ENCODE measurements around the gene SP140L. TPM values are rescaled to one million over a fixed set of nuclear protein-coding genes. Genes with fewer than 3 reads are reported as not detected.
"Not testable (repeated sequence)": the region's sequence is repeated elsewhere in the genome, so short reads cannot be mapped to it uniquely, and the experiment has no call there.

The SP140L gene
- total RNA-seq, 1 donor from 2014 or later = 32.2 TPM

DNA sequence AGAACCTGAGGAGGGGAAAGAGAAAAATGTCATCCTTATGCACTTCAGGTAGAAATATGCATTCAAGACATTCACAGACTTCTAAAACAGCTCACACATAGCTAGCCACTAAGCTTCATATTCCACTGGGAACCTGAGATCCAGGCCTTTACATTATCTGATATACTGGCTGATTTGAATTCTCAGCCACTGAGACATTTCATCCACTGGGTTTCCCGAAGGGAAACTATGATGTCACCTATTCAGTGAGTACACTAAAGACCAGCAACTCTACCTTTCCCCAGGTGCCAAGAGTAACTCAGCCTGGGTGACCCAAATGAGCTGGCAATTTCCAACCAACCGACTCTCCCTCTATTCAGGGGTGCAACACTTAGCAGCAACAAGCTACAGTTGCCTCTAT lies 67.3 kb downstream of the SP140L start:
- H3K4me2 ChIP-seq (ENCODE audit: low read length) = no peak overlapping the region
- Mint-ChIP-seq H3K4me3 (ENCODE audit: unreplicated experiment) (no peak overlapping the region), H3K27ac (ENCODE audit: unreplicated experiment) (no peak overlapping the region), H3K9me3 (ENCODE audit: unreplicated experiment) (no peaks in the 10 kb centered on the region), H3K4me1 (ENCODE audit: low read depth, unreplicated experiment) (no peaks in the 10 kb centered on the region), H3K27me3 (ENCODE audit: low read depth, unreplicated experiment) (no peaks in the 10 kb centered on the region), H3K36me3 (ENCODE audit: low read depth, unreplicated experiment) (peaks cover 71% of the 10 kb centered on the region)
- DNase-seq (ENCODE audit: low read depth) = no peak
- no peaks in the 10 kb centered on the region for H3K27me3 ChIP-seq (ENCODE audit: insufficient read depth, low read length)
- no peaks in the 10 kb centered on the region for H3K4me1 ChIP-seq (ENCODE audit: insufficient read depth, low read length)
- no peaks in the 10 kb centered on the region for H4K20me1 ChIP-seq (ENCODE audit: insufficient read depth, low read length)
- no peak overlapping the region for H2AFZ ChIP-seq (ENCODE audit: low read depth, low read length)
- H3K36me3 ChIP-seq (ENCODE audit: insufficient read depth, low read length) = peaks cover 10% of the 10 kb centered on the region
- no peak for FAIRE-seq
- no peaks in the 10 kb centered on the region for H3K9me3 ChIP-seq (ENCODE audit: insufficient read depth, low read depth, low read length)
- H3K79me2 ChIP-seq (ENCODE audit: insufficient read depth, low read length) = no peaks in the 10 kb centered on the region
- H3K27ac ChIP-seq (ENCODE audit: low read depth, low read length) = no peak overlapping the region
- no peak overlapping the region for H3K4me3 ChIP-seq (ENCODE audit: insufficient read depth, low read depth, low read length)
- no peak overlapping the region for H3K9ac ChIP-seq (ENCODE audit: low read length)
- TF ChIP-seq EZH2 (IDR thresholded peaks at IDR 0.05; ENCODE audit: insufficient read depth, low read length) = no peak
- TF ChIP-seq, protein P1, sequence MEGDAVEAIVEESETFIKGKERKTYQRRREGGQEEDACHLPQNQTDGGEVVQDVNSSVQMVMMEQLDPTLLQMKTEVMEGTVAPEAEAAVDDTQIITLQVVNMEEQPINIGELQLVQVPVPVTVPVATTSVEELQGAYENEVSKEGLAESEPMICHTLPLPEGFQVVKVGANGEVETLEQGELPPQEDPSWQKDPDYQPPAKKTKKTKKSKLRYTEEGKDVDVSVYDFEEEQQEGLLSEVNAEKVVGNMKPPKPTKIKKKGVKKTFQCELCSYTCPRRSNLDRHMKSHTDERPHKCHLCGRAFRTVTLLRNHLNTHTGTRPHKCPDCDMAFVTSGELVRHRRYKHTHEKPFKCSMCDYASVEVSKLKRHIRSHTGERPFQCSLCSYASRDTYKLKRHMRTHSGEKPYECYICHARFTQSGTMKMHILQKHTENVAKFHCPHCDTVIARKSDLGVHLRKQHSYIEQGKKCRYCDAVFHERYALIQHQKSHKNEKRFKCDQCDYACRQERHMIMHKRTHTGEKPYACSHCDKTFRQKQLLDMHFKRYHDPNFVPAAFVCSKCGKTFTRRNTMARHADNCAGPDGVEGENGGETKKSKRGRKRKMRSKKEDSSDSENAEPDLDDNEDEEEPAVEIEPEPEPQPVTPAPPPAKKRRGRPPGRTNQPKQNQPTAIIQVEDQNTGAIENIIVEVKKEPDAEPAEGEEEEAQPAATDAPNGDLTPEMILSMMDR (IDR thresholded peaks at IDR 0.05; ENCODE audit: insufficient read depth, low read depth, low read length) = no peak

DNA sequence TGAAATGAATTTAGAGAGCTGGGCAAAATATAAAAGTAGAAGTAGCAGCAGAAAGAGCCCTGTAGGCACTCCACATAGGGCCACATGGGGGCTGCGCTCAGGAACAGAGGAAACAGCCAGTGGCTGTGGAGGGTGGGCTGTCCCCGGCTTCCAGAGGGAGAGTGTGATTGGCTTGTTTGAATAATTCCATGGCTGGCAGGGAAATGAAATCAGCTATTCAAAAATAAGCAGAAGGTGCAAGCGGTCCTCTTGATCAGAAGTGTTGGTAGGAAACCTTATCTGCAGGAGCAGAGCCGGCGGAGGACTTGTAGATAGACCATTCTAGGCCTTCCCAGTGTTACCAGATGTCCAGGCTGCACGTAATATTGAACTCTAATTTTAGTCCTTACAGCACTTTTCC lies 71.7 kb downstream of the SP140L start:
- not testable (repeated sequence) for FAIRE-seq; H2AFZ ChIP-seq (ENCODE audit: low read depth, low read length); DNase-seq (ENCODE audit: low read depth); H3K4me1 Mint-ChIP-seq (ENCODE audit: low read depth, unreplicated experiment); H4K20me1 ChIP-seq (ENCODE audit: insufficient read depth, low read length); H3K27ac ChIP-seq (ENCODE audit: low read depth, low read length); H3K79me2 ChIP-seq (ENCODE audit: insufficient read depth, low read length); H3K9me3 Mint-ChIP-seq (ENCODE audit: unreplicated experiment); H3K27me3 Mint-ChIP-seq (ENCODE audit: low read depth, unreplicated experiment); H3K9me3 ChIP-seq (ENCODE audit: insufficient read depth, low read depth, low read length); H3K4me1 ChIP-seq (ENCODE audit: insufficient read depth, low read length); H3K4me3 Mint-ChIP-seq (ENCODE audit: unreplicated experiment); H3K4me2 ChIP-seq (ENCODE audit: low read length); H3K27ac Mint-ChIP-seq (ENCODE audit: unreplicated experiment); H3K27me3 ChIP-seq (ENCODE audit: insufficient read depth, low read length); H3K9ac ChIP-seq (ENCODE audit: low read length); H3K4me3 ChIP-seq (ENCODE audit: insufficient read depth, low read depth, low read length)
- H3K36me3 Mint-ChIP-seq (ENCODE audit: low read depth, unreplicated experiment) = peaks cover 62% of the 10 kb centered on the region
- peaks cover 11% of the 10 kb centered on the region for H3K36me3 ChIP-seq (ENCODE audit: insufficient read depth, low read length)

DNA sequence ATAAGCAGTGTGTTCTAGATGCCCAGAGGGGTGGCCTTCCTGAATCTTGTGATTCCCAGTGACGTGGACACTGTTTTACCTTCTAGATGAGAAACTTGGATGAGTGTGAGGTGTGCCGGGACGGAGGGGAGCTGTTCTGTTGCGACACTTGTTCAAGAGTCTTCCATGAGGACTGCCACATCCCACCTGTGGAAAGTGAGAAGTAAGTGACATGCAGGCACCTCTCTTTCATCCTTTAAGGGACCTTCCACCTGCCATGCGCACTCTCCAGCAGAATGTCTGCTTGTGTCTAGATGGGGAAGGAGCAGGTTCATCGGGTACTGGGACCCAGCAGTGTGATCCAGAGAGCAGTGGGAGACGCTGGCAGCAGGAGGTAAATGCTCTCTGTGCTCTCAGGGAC lies 73.0 kb downstream of the SP140L start:
- peaks cover 8% of the 10 kb centered on the region for H3K36me3 ChIP-seq (ENCODE audit: insufficient read depth, low read length)
- Mint-ChIP-seq H3K9me3 (ENCODE audit: unreplicated experiment) (no peaks in the 10 kb centered on the region), H3K4me3 (ENCODE audit: unreplicated experiment) (no peak overlapping the region), H3K27me3 (ENCODE audit: low read depth, unreplicated experiment) (no peaks in the 10 kb centered on the region), H3K27ac (ENCODE audit: unreplicated experiment) (no peak overlapping the region), H3K36me3 (ENCODE audit: low read depth, unreplicated experiment) (peaks cover 62% of the 10 kb centered on the region), H3K4me1 (ENCODE audit: low read depth, unreplicated experiment) (no peaks in the 10 kb centered on the region)
- no peak overlapping the region for H3K9ac ChIP-seq (ENCODE audit: low read length)
- H3K79me2 ChIP-seq (ENCODE audit: insufficient read depth, low read length) = no peaks in the 10 kb centered on the region
- no peak for TF ChIP-seq EZH2 (IDR thresholded peaks at IDR 0.05; ENCODE audit: insufficient read depth, low read length)
- TF ChIP-seq, protein P1 (IDR thresholded peaks at IDR 0.05; ENCODE audit: insufficient read depth, low read depth, low read length) = no peak
- H3K27ac ChIP-seq (ENCODE audit: low read depth, low read length) = no peak overlapping the region
- no peak for FAIRE-seq
- H3K27me3 ChIP-seq (ENCODE audit: insufficient read depth, low read length) = no peaks in the 10 kb centered on the region
- no peak overlapping the region for H3K4me3 ChIP-seq (ENCODE audit: insufficient read depth, low read depth, low read length)
- DNase-seq (ENCODE audit: low read depth) = no peak
- H3K9me3 ChIP-seq (ENCODE audit: insufficient read depth, low read depth, low read length) = no peaks in the 10 kb centered on the region
- H2AFZ ChIP-seq (ENCODE audit: low read depth, low read length) = no peak overlapping the region
- H3K4me2 ChIP-seq (ENCODE audit: low read length) = no peak overlapping the region
- H3K4me1 ChIP-seq (ENCODE audit: insufficient read depth, low read length) = no peaks in the 10 kb centered on the region
- no peaks in the 10 kb centered on the region for H4K20me1 ChIP-seq (ENCODE audit: insufficient read depth, low read length)
